Hematopoietic multipotent progenitor cell (in vitro differentiated cells): ENCODE data around the gene TDRD1. TPM values are rescaled to one million over a fixed set of nuclear protein-coding genes. Genes with fewer than 3 reads are reported as not detected.
A peak's percentile ranks its signal among the peaks of the same experiment; 100 is the strongest.

Experiments used
- DNase-seq, 3 donors: peaks; one replicate each; pipeline ENCODE4 v3.0.0-alpha.2; 2011 to 2015; ENCODE audit warnings: low read depth in 2 of 3, low spot score in 2 of 3
- total RNA-seq: library from RNA; depleted of rRNA; stranded (reverse); fragments of >200 nt; gene quantifications from one replicate; pipeline ENCODE4 v1.2.3, GENCODE V29; 2012

TDRD1 gene
- total RNA-seq, 1 donor: 0.27 TPM

DNA sequence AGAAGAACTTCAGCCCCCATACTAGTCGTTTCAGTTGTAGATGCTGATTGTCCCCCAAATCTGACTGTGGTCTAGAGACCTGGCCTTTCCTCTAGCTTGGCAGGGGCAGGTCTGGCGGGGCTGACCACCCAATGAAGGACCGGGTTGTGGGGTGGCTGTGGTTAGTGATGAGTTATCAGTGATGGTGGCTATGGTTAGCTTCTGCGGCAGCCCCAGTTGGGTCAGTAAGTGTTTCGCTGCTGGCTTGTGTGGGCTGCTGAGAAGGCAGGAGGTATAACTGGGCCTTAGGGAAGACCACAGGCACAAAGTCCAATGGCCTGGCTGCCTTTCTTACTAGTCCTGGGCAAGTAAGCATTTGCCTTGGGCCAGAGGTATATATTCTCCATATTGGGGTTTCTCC, 81.2 kb downstream of the TDRD1 start:
- no peak for DNase-seq

DNA sequence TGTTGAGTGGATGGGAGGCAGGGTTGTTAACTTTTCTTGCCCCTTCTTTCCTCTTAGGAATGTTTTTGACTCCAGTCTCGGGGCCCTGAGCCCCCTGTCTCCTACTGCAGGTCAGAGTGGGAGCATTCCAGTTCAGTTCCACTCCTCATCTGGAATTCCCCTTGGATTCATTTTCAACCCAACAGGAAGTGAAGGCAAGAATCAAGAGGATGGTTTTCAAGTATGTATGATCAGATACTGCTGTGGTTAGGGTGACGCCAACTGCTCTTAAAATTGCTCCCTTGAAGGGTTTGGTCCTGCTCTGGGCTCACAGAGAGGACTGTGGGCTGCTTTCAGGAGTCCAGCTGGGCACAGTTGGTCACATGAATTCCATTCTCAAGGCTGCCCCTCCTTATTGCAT, 81.9 kb downstream of the TDRD1 start:
- DNase-seq: no peak

DNA sequence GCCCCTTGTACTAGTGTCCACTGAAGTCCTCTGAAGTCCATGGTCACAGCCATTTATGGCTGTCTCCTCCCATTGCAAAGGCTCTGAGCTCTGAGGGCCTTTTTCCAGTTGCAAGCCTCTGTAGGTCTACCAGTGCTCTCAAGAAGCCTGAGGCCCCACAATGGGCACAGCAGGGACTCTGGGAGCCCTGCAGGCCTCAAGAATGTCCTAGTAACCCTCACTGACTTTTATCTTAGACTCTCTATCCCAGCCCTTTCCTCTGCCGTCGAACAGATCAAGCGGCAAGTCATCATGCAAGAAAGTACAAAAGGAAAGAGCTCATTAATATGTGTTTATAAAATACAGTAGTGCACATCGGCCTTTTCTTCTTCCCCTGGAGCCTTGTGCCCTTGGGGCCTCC, 83.3 kb downstream of the TDRD1 start:
- no peak for DNase-seq

DNA sequence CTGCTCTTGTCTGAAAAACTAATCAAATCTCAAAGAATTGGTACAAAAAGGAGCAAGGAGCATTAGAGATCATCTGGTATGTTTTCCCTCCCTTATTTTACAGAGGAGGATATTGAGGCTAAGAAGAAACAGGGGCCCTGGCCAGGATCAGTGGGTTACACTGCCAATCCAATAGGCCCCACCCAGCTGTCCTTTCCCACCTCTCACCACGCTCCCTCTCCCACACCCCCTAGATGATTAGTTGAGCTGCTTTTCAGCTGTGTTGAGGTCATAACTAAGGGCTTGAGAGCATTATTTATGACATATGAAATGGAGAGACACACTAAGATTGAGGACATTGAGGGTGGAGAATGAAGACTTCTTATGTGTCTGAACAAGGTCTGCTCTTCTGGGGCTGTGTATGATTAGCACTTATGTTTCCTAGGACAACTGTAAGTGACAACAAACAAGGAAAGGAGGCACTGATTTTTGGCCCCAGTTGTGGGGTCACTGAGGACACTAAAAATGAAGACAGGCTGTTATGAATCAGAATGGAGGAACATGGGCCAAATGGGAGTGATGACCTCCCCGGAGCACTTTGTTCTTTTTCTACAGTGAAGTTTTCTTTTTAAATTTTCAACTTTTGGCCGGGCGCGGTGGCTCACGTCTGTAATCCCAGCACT, 86.4 kb downstream of the TDRD1 start:
- no peak for DNase-seq

DNA sequence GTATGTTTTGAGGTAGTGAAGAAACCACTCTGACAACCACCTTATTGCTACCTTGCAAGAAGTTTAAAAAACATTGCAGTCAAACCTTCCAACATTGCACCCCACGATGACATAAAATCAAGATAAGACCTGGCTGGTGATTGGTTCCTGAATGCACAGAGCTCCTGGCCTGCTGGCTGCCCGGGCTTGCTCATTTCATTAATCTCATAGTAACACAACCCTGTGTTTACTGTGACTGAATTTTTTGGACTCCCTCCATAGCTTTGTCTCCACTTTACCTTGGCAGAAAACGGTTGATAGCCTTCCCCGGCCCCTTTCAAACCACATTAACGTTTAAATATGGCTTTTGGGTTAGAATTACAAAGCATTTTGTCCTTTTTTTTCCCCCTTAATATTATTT, 87.4 kb downstream of the TDRD1 start:
- peak in 2 of 3 donors; percentile 18 to 62 for DNase-seq

DNA sequence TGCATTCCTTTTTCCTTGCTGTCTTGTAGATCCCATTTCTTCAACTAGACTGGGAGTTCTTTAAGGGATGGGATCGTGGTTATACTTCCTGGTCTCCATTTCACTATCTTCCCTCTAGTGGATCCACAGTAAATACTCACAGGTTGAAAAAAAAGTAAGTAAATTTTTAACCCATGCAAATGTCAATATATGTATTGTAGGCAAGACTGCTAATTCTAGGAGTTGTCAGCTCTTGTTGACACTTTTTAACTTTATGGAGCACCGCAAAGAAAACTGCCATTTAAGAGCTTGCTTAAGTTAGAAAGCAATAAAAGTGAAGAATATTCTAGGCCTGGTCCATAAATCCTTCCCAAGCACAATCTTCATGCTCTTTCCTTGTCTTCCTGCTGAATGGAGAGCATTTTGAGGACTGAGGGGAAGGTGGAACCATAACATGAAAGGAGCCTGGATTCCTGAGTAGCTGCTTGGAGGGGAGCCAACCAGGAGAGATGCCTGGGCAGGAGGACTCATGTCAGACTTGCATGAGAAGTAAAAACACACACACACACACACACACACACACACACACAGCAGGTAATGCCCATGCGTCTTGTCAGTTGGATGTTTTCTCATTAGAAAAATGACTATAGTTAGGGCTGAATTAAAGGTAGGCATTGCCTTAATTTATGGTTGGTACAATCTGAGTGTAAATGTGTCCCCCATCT, 92.1 kb downstream of the TDRD1 start:
- no peak for DNase-seq

DNA sequence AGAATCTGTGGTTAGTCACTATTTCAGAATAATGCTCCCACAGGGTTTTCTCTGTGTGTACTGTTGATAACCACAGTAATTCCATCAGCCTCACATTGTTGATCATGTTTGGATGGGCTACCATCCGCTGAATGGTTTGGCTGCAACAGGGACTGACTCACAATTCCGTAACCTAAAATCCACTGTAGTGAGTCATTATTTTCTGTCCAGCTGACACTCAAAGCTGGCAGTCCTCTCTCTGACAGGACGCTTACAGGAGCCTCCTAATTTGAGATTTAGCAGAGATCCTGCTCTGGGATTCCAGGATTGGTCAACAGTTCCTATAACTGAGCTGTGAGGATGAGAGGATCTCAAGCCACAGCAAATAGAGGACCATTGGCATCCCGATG, 92.6 kb downstream of the TDRD1 start:
- DNase-seq: no peak

DNA sequence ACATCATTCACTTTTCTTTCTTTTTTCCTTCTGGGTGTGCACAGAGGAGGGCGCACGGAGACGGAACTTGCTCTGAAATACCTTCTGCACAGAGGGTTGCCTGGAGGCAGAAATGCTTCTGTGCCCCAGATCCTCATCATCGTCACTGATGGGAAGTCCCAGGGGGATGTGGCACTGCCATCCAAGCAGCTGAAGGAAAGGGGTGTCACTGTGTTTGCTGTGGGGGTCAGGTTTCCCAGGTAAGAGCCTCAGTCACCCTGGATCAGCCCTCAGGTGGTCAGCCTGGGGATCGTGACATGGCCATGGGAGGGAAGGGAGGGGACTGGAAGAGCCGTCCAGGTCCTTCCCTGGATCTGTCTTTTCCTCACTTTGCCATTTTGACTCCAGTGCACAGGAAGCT, 93.5 kb downstream of the TDRD1 start:
- no peak for DNase-seq

DNA sequence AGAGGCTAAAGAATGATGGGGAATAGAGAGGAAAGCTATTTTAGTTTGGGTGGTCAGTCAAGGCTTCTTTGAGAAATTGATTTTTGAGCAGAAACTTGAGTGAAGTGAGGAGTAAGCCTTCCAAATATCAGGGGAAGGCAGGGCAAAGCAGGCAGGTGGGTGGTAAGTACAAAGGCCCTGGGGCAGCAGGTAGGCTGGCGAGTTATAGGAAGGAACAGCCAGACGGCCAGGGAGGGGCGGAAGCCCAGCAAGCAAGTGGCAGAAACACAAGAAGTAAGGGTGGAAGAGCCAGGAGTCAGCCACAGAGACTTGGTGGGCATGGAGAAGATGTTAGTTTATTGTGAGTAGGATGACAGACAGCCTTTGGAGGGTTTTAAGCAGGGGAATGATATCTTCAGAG, 94.8 kb downstream of the TDRD1 start:
- no peak for DNase-seq

DNA sequence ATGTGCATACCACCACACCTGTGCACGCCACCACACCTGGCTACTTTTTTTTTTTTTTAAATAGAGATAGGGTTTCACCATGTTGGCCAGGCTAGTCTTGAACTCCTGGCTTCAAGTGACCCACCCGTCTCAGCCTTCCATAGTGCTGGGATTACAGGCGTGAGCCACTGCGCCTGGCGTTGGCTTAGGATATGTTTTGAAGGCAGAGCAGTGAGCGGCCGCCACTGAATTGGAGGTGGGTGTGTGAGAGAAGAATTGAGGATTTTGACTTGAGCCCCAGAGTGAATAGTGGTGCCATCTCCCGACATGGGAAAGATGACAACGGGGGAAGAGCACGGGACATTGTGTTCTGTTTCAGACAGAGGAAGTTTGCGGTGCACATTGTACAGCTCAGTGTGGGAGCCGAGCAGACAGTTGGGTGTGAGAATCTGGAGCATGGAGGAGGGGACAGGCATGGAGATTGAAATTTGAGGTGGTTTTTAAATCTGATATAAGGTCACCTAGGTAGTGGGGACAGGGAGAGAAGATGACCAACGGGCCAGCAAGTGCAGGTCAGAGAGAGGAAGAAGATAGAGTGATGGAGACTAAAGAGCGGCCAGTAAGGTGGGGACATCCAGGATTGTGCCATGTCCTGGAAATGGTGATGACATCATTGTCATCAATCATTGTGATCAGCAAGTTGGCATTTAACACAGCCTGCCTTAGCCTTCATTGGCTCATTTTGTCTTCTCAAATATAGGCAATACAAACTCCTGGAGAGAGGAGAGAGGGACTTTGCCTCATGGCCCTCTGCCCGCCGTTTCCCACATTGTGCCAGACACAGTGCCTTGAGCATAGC, 95.7 kb downstream of the TDRD1 start:
- no peak for DNase-seq

DNA sequence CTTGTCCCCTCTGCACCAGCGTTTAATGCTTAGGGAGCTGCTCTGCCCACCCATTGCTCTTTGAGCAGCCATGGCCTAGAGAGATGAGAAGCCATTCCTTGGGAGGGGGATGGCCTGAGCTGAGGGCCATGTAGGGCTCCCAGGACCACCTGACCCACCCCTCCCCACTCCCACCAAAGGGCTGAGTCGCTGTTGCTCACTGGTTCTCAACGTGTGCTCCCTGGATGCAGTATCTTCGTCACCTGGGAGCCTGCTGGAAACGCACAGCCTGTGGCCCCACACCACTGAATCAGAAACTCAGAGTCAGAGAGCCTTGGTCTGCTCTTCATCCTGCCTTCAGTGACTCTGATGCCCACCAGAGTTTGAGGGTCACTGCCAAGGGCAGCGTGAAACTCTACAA, 96.9 kb downstream of the TDRD1 start:
- DNase-seq: no peak

DNA sequence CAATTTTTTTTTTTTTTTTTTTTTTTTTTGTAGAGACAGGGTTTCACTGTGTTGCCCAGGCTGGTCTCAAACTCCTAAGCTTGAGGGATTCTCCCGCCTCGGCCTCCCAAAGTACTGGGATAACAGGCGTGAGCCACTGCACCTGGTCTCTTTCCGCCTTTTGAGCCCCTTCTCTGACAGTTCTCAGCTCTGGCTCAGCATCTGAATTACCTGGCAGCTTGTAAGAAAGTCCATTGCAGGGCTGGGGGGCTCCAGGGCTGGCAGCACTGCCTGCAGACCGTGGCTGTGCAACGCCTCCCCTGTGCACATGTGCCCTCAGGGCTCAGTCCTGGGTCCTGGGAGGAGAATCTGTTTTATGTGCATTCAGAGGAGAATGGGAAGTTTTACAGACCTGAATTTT, 97.5 kb downstream of the TDRD1 start:
- no peak for DNase-seq

DNA sequence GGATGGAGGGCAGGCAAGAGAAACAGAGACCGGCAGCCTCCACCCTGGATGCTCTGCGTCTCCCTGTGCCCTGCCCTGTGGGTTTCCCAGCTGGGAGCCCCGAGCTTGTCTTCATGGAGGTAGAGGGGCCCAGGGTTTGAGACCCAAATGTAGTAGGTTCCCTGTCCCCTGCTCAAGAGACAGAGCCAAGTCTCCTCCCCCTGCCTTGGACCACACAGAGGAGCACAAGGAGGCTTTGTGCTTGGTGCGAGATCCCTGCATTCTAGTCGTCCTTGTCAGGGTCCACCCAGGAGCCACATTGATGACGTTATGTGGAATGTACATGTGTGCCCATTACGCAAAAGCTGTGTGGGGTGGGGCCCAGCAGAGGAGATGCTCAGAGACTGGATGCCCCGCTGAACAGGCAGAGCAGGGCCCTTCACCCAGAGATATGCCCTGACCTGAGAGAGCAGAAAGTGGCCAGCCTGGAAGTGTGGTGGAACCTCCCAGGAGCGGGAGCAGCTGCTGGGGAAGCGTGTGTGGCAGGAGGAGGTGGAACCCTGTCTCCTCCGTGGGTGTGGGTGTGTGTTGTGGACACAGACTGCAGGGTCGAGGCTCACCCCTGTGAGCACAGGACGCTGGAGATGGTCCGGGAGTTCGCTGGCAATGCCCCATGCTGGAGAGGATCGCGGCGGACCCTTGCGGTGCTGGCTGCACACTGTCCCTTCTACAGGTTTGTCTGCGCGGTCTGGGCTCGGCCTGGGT, 99.2 kb downstream of the TDRD1 start:
- DNase-seq: no peak

DNA sequence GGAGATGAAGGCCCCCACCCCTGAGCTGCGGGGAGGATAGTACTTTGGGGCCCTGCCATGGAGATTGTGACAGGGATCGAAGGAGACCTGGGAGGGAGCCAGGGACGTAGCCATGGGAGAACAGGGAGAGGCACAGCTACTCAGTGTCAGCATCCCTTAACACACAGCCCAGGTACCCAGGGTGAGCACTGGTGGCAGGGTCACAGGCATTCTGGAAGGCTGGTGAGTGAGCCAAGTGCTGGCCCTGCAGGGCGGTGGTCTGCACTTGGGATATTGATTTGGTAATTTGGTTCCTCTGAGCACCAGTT, 99.7 kb downstream of the TDRD1 start:
- DNase-seq: no peak

DNA sequence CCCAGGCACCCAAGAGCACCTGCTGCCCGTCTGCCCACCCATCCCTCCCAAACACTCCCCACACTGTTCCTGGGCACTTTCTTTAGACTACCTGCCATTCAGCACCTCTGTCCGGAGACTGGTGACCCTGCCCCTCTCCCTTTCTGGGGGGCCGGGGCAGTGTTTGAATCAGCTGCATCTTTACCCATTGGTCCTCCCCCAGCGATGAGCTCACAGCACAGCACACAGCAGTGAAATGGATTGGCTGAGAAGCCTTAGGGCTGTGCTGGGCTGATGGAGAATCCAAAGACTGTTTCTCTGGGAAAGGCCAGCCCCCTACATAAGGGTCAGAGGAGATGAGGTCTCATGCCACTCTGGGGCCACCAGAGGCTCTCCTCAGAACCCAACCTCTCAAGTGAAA, 100.1 kb downstream of the TDRD1 start:
- DNase-seq: no peak

DNA sequence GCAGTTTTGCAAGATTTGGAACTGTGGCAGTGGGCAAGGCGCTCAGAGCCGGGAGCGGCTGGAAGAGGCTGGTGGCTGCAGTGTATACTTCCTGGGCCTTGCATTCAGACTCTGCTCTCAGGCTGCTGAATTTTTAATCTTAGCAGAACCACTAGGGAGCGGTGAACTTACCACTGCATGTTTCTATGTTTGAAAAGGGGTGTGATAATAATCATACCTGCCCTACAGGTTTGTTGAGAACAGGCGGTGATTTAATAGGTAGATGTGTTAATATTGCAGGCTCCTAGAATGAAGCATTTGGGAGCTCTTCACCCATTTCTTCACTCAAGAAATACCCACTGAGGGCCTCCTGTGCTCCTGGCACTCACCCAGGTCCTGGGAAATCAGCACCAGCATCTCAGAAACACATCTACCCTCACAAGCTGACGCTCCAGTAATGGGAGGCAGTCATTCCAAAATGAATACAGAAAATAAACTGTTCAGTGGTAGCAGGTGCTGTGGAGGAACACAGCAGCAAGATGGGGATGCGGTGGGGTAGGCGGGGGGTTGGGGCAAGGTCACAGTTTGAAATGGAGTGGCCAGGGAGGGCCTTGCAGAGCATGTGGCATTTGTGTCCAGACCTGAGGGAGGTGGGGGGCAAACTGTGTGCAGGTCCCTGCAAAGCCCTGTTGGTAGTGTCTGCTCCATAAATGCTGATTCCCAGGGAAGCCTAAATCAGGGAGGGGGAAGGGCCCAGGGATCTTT, 100.9 kb downstream of the TDRD1 start:
- DNase-seq: no peak

DNA sequence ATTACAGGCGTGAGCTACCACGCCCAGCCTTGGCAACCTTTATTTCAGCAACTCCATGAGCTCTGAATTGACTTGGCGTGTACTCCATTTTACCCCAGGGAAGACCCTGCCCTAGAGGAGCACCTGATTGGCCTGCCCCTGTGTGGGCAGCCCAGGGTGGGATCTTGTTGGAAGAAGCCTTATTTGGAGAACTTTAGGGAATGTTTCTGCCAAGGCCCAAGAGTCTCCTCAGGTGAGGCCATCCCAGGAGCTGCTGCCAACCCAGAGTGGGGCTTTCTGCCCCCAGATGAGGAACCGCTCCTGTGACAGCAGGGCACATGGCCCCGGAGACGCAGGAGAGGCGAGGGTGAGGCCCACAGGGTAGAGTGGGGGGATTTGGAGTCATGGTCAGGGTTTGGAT, 101.9 kb downstream of the TDRD1 start:
- no peak for DNase-seq

DNA sequence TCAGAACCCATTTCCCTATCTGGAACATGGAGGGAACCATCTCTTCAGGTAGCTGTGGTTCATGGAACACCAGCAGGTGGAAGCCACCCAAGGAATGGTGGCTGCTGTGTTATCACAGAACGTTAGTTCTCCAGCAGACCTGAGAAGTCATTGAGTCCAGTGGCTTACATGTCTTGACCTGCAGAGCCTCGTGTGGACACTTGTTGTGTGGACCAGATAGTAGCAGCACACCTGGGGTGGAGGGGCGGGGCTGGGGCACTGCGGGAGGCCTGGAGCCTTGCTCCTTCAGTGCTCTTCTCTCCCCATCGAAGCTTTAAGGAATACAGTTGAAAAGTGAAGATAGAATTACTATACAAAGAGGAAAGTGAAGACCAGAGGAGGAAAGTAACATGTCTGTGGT, 102.3 kb downstream of the TDRD1 start:
- no peak for DNase-seq
